Endothelial cell of umbilical vein (primary cell): Measurements from ENCODE around the gene TWF2. TPM values are rescaled to one million over a fixed set of nuclear protein-coding genes. Genes with fewer than 3 reads are reported as not detected.

Experiments used
- BruUV-seq: library from RNA; stranded (reverse); fragments of 400-500 nt; replicated peaks from 2 replicates; lab custom pipeline; 2021; lab: Mats Ljungman, UMichigan
- CTCF ChIA-PET: fragments of 300-600, 350-600 bp; sonication (Branson Sonifier 250); formaldehyde crosslinking; loops from one replicate; lab custom pipeline; 2021; ENCODE audit warnings: antibody characterized with exemption, inconsistent platforms; lab: Charles Lee
- POLR2A ChIA-PET: fragments of 300-600, 350-600 bp; sonication (Branson Sonifier 250); formaldehyde crosslinking; loops from one replicate; lab custom pipeline; 2021; ENCODE audit warnings: antibody characterized with exemption, inconsistent platforms; lab: Charles Lee
- DNase-seq: peaks from one replicate; pipeline ENCODE4 v3.0.0-alpha.2; 2011; ENCODE audit warnings: low read depth, low spot score
- FAIRE-seq: peaks from 2 replicates; lab custom pipeline; 2011; peaks lifted over from hg19 to GRCh38; lab: Jason Lieb, UNC
- H2AFZ ChIP-seq: 2 replicates; pipeline ENCODE4 v1.6.0; 2012; ENCODE audit warnings: low read depth, low read length, control low read depth, inconsistent platforms
- H3K27ac ChIP-seq: 2 replicates; pipeline ENCODE4 v1.5.1; 2011; ENCODE audit warnings: low read depth, mild to moderate bottlenecking, control low read depth, low read length, moderate library complexity; ENCODE audit not compliant: insufficient read depth
- H3K27me3 ChIP-seq, 2 experiments: 2 replicates each; pipeline versions ENCODE4 v1.6.0 to v1.6.1; 2011; ENCODE audit warnings: low read length in 2 of 2, mixed read lengths in 1 of 2; ENCODE audit not compliant: control insufficient read depth in 2 of 2, insufficient read depth in 2 of 2
- H3K36me3 ChIP-seq, 2 experiments: 2 replicates in 1 of 2; 3 replicates in 1 of 2; pipeline ENCODE4 v1.5.1; 2011; ENCODE audit warnings: low read length in 2 of 2, mild to moderate bottlenecking in 1 of 2, moderate library complexity in 1 of 2; ENCODE audit not compliant: control insufficient read depth in 2 of 2, insufficient read depth in 2 of 2; ENCODE audit errors: extremely low read depth in 1 of 2
- H3K4me1 ChIP-seq: 3 replicates; pipeline ENCODE4 v1.5.1; 2011; ENCODE audit warnings: mild to moderate bottlenecking, low read length; ENCODE audit not compliant: control insufficient read depth, insufficient read depth; ENCODE audit errors: extremely low read depth
- H3K4me2 ChIP-seq: 2 replicates; pipeline ENCODE4 v1.6.1; 2011; ENCODE audit warnings: low read length, control low read depth, mixed read lengths; ENCODE audit not compliant: insufficient read depth
- H3K4me3 ChIP-seq, 3 experiments: fragments of 200-600 bp in 1 of 3; sonication (generic), shearing (Covaris generic) in 1 of 3; replicated peaks in 1 of 3; 2 replicates each; pipeline ENCODE4 v1.5.1; 2011 to 2016; ENCODE audit warnings: control low read depth in 3 of 3, low read length in 3 of 3, mild to moderate bottlenecking in 2 of 3, inconsistent platforms in 1 of 3, low read depth in 1 of 3, moderate library complexity in 1 of 3; ENCODE audit not compliant: insufficient read depth in 1 of 3
- H3K79me2 ChIP-seq: 2 replicates; pipeline ENCODE4 v1.6.0; 2012; ENCODE audit warnings: low read length, inconsistent platforms; ENCODE audit not compliant: control insufficient read depth, insufficient read depth
- H3K9ac ChIP-seq: replicated peaks from 2 replicates; pipeline ENCODE3; 2011; ENCODE audit warnings: low read length, control low read depth; ENCODE audit not compliant: insufficient read depth; ENCODE audit errors: extremely low read depth
- H3K9me1 ChIP-seq: replicated peaks from 3 replicates; pipeline ENCODE4 v1.6.0; 2011; ENCODE audit warnings: mild to moderate bottlenecking, low read length; ENCODE audit not compliant: control insufficient read depth, insufficient read depth; ENCODE audit errors: extremely low read depth
- H3K9me3 ChIP-seq: replicated peaks from 2 replicates; pipeline ENCODE4 v1.5.1; 2012; ENCODE audit warnings: low read length, inconsistent platforms; ENCODE audit not compliant: control insufficient read depth, insufficient read depth
- H4K20me1 ChIP-seq: replicated peaks from 2 replicates; pipeline ENCODE3; 2011; ENCODE audit warnings: mild to moderate bottlenecking, low read length; ENCODE audit not compliant: control insufficient read depth, insufficient read depth; ENCODE audit errors: extremely low read depth
- EZH2 ChIP-seq: IDR thresholded peaks from 2 replicates; pipeline ENCODE4 v1.6.1; 2012; ENCODE audit warnings: borderline replicate concordance, low read depth, mild to moderate bottlenecking, moderate library complexity, low read length, inconsistent platforms; ENCODE audit not compliant: severe bottlenecking
- FOS ChIP-seq: IDR thresholded peaks from 2 replicates; pipeline ENCODE4 v1.6.1; 2011; ENCODE audit warnings: mild to moderate bottlenecking, low read length, moderate library complexity, borderline replicate concordance; ENCODE audit not compliant: insufficient read depth
- GATA2 ChIP-seq: IDR thresholded peaks from 2 replicates; pipeline ENCODE4 v1.7.0; 2011; ENCODE audit warnings: low read depth, mild to moderate bottlenecking, moderate library complexity, mixed read lengths, low read length; ENCODE audit not compliant: insufficient read length, insufficient read depth
- JUN ChIP-seq: IDR thresholded peaks from 2 replicates; pipeline ENCODE4 v1.6.1; 2011; ENCODE audit warnings: borderline replicate concordance, low read depth; ENCODE audit not compliant: insufficient read length, insufficient read depth
- MYC ChIP-seq: IDR thresholded peaks from one replicate; pipeline ENCODE4 v1.6.1; 2011; ENCODE audit warnings: mild to moderate bottlenecking, low read depth, low read length
- POLR2A ChIP-seq: IDR thresholded peaks from 2 replicates; pipeline ENCODE4 v1.6.1; 2012; ENCODE audit warnings: low read depth, mild to moderate bottlenecking, control low read depth, low read length
- POLR2AphosphoS5 ChIP-seq: IDR thresholded peaks from 2 replicates; pipeline ENCODE4 v1.6.1; 2012; ENCODE audit warnings: low read depth, mild to moderate bottlenecking, control low read depth, low read length, moderate library complexity; ENCODE audit not compliant: insufficient read depth
- dilution Hi-C: fragments of 300-500 bp; cut with MboI; formaldehyde crosslinking; loops from one replicate; pipeline ENCODE4 v1.15.0; 2019; ENCODE audit warnings: low sequenced_read_pairs; ENCODE audit not compliant: extremely low pct_ligation_motif_present
- intact Hi-C: fragments of 100-400 bp; cut with micrococcal nuclease; formaldehyde crosslinking; loops from one replicate; pipeline ENCODE4 v1.10.0; 2022
- polyA plus RNA-seq, 4 experiments: library from polyadenylated mRNA; depleted of rRNA in 3 of 4; stranded (reverse) in 3 of 4; unstranded in 1 of 4; fragments of >200 nt; gene quantifications; 2 replicates each; pipeline versions ENCODE4 v1.2.1 to v1.2.3, GENCODE V29; 2011 to 2012; ENCODE audit warnings: missing spikeins in 1 of 4
- total RNA-seq: library from RNA; stranded (reverse); gene quantifications from 2 replicates; pipeline ENCODE4 v1.2.3, GENCODE V29; 2021
- TF ChIP-seq, protein P1 (sequence below): IDR thresholded peaks from 2 replicates; pipeline ENCODE4 v1.6.1; 2011; ENCODE audit not compliant: insufficient read depth, insufficient read length
- TF ChIP-seq, protein P2 (sequence below), 2 donors: IDR thresholded peaks; 1 replicate in 1 of 2; 2 replicates in 1 of 2; pipeline ENCODE4 v1.5.1; 2011; ENCODE audit warnings: low read length in 2 of 2, mild to moderate bottlenecking in 2 of 2, moderate library complexity in 2 of 2, control low read depth in 1 of 2, inconsistent platforms in 1 of 2, low read depth in 1 of 2; ENCODE audit not compliant: insufficient read depth in 1 of 2; ENCODE audit errors: extremely low read depth in 1 of 2

Gene TWF2
- total and polyA plus RNA-seq, 2 donors (not counting 3 experiments of a cell fraction or from before 2014, with no cell fraction given) = 82.9 to 134 TPM

DNA sequence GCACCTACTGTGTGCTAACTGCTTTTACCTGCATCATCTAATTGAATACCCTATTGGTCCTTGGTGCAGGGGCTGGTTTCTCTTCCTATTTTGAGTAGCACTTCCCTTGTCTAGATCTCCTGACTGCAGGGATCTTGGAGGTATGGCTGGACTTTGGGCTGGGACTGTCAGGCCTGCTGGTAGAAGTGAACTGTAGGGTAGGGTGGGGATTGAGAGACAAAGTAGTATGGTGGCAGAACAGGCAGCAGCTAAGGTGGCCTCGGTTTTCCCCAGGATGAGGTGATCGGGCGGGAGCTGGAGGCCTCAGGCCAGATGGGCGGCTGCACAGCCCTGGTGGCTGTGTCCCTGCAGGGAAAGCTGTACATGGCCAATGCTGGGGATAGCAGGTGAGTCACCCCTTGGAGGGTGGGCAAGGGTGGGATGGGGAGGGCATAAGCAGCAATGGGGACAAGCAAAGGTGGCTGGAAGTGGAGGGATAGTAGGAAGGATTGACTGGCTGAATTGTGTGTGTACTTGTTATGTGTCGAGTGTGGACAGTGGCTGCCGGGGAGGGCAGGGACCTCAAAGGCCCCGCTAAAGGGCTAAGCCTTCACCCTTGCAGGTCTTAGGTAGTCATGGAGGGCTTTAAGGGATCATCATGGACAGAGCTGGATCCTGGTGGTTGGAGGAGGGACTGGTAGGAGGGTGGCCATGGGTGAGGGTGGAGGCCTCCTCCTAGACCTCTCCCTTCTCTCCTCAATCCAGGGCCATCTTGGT lies 8.6 kb upstream of the TWF2 start:
- intact Hi-C loops = no loop called here
- no peak for DNase-seq
- peaks cover 0 to 13% of the 10 kb centered on the region in 2 experiments for H3K36me3 ChIP-seq
- dilution Hi-C loops = no loop called here
- ChIA-PET CTCF (interaction anchor here (1.3 to 2.4 kb wide), 3 partner anchors 9 to 91 kb away, joined by 5 to 12 read pairs (median 9); partner anchors contain the start of gene TWF2), POLR2A (no interaction called here)
- H4K20me1 ChIP-seq = no peaks in the 10 kb centered on the region
- FAIRE-seq = no peak
- H3K79me2 ChIP-seq = no peaks in the 10 kb centered on the region
- H3K9ac ChIP-seq = no peak overlapping the region
- H3K9me1 ChIP-seq = no peaks in the 10 kb centered on the region
- H3K27me3 ChIP-seq = no peaks in the 10 kb centered on the region
- no peak overlapping the region for H3K4me2 ChIP-seq
- H3K4me1 ChIP-seq = peaks cover 24% of the 10 kb centered on the region
- no peak overlapping the region for H3K27ac ChIP-seq
- TF ChIP-seq GATA2 (no peak), POLR2A (peak; percentile 8)
- no peak overlapping the region for H3K4me3 ChIP-seq
- no TSS peak for BruUV-seq
- no peaks in the 10 kb centered on the region for H3K9me3 ChIP-seq
- H2AFZ ChIP-seq = no peak overlapping the region

DNA sequence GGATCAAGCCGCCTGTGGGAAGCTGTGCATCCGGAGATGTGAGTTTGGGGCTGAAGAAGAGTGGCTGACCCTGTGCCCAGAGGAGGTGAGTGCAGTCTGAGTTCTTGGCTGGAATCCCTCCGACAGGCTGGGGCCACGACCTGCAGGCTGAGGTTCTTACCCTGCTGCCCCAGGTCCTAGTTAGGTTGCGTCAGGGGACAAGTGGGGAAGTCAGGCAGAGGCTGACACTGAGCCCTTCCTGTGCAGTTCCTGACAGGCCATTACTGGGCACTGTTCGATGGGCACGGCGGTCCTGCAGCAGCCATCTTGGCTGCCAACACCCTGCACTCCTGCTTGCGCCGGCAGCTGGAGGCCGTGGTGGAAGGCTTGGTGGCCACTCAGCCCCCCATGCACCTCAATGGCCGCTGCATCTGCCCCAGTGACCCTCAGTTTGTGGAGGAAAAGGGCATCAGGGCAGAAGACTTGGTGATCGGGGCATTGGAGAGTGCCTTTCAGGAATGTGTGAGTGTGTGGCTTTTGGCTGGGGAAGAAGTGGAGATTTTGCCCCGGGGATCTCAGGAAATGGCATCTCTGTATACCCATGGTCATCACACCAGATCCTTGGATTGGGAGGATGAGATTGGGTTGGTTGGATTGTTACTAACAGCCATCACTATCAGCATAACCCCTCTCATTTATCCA lies 7.9 kb upstream of the TWF2 start:
- POLR2A ChIA-PET = no interaction called here
- H3K9me3 ChIP-seq = no peaks in the 10 kb centered on the region
- no peak for TF ChIP-seq MYC
- TF ChIP-seq POLR2AphosphoS5 = no peak
- TF ChIP-seq JUN = no peak
- TF ChIP-seq FOS = no peak
- TF ChIP-seq EZH2 = no peak
- TF ChIP-seq, protein P1, sequence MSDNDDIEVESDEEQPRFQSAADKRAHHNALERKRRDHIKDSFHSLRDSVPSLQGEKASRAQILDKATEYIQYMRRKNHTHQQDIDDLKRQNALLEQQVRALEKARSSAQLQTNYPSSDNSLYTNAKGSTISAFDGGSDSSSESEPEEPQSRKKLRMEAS = no peak
- no peak for TF ChIP-seq GATA2
- no peak for TF ChIP-seq POLR2A
- TF ChIP-seq, protein P2, sequence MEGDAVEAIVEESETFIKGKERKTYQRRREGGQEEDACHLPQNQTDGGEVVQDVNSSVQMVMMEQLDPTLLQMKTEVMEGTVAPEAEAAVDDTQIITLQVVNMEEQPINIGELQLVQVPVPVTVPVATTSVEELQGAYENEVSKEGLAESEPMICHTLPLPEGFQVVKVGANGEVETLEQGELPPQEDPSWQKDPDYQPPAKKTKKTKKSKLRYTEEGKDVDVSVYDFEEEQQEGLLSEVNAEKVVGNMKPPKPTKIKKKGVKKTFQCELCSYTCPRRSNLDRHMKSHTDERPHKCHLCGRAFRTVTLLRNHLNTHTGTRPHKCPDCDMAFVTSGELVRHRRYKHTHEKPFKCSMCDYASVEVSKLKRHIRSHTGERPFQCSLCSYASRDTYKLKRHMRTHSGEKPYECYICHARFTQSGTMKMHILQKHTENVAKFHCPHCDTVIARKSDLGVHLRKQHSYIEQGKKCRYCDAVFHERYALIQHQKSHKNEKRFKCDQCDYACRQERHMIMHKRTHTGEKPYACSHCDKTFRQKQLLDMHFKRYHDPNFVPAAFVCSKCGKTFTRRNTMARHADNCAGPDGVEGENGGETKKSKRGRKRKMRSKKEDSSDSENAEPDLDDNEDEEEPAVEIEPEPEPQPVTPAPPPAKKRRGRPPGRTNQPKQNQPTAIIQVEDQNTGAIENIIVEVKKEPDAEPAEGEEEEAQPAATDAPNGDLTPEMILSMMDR (IDR thresholded peaks at IDR 0.05; ENCODE audit: extremely low read depth in 1 of 2, insufficient read depth in 1 of 2, low read depth in 1 of 2, low read length in 2 of 2) = no peak
- peaks cover 24% of the 10 kb centered on the region for H3K4me1 ChIP-seq
- no peak overlapping the region for H3K27ac ChIP-seq
- FAIRE-seq = no peak
- no peak overlapping the region for H2AFZ ChIP-seq
- no TSS peak for BruUV-seq
- no peak for DNase-seq
- H3K36me3 ChIP-seq = peaks cover 0 to 13% of the 10 kb centered on the region in 2 experiments
- dilution Hi-C loops = no loop called here
- no peak overlapping the region for H3K4me3 ChIP-seq
- H3K27me3 ChIP-seq = no peaks in the 10 kb centered on the region
- no peak overlapping the region for H3K9ac ChIP-seq
- H3K79me2 ChIP-seq = no peaks in the 10 kb centered on the region
- H3K9me1 ChIP-seq = no peaks in the 10 kb centered on the region
- intact Hi-C loops = no loop called here
- H4K20me1 ChIP-seq = no peaks in the 10 kb centered on the region
- CTCF ChIA-PET = interaction anchor here (1.0 to 1.8 kb wide), 3 partner anchors 12 to 92 kb away, joined by 3 to 8 read pairs (median 5); no protein-coding TSS in a partner anchor
- no peak overlapping the region for H3K4me2 ChIP-seq
